CD4-positive, alpha-beta T cell treated with Interleukin-6 at 100 ng/mL for 8 hours (primary cell): ENCODE measurements around the gene FXYD4.
A peak's percentile ranks its signal among the peaks of the same experiment; 100 is the strongest.
"Not testable (repeated sequence)": the region's sequence is repeated elsewhere in the genome, so short reads cannot be mapped to it uniquely, and the experiment has no call there.

Experiments used
- DNase-seq: peaks from one replicate; pipeline ENCODE4 v3.0.0-alpha.2; 2020; ENCODE audit warnings: mixed read lengths, low spot score

FXYD4 gene

DNA sequence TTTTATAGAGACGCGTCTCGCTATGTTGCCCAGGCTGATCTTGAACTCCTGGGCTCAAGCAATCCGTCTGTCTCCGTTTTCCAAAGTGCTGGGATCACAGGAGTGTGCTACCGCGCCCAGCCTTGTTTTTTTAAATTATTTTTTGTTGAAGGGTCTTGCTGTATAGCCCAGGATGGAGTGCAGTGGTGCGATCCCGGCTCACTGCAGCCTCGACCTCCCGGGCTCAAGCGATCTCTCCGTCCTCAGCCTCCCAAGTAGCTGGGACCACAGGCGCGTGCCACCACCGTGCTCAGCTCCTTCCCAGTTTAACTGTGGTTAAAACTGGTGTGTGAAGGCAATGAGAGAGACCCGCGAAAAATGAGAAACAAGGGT, 48.5 kb downstream of the FXYD4 start:
- DNase-seq: no peak

DNA sequence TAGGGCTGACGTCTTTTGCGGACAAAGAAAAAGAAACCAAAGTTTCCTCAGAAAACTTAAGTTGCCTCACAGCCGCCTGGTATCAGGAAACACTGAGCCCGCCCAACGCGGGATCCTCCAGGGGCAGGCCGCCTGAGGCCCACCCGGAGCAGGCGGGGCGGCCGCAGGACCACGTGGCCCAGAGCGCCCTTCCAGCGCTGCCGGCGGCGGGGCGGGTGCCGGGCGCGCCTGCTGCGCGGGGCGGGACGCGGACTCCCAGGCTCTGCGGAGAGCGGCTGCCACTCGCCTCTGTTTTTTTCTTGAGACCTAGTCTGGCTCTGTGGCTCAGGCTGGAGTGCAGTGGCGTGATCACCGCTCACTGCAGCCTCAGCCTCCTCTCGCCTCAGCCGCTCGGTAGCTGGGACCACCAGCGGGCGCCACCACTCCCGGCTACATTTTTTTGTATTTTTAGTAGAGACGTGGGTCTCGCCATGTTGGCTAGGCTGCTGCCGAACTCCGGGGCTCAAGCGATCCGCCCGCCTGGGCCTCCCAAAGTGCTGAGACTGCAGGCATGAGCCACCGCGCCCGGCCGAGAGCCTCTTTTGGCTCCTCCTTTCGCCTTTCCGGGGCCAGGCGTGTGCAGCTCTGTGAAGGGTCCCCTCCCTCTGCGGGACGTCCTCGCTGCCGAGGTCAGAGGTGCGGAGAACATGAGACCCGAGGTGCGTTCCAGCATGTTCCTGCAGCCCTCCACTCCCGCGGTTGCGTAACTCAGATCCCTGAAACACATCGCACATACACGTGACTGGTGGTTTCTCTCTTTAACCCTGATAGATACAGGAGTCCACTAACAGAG, 49.1 kb downstream of the FXYD4 start:
- DNase-seq: peak; percentile 75

DNA sequence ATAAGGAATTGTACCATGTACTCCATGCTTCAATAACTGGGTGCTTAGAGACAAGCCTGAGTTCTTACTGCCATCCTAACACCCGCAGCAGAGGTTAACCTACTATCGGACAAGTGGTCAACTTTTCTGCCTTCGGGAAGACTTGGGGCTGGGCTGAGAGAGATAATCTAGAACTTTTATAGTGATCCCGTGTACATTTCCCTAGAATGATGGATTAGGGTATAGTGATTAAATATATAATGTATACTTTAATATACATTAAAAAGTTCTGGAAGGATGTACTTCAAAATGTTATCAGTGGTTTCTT, 49.7 kb downstream of the FXYD4 start:
- no peak for DNase-seq

DNA sequence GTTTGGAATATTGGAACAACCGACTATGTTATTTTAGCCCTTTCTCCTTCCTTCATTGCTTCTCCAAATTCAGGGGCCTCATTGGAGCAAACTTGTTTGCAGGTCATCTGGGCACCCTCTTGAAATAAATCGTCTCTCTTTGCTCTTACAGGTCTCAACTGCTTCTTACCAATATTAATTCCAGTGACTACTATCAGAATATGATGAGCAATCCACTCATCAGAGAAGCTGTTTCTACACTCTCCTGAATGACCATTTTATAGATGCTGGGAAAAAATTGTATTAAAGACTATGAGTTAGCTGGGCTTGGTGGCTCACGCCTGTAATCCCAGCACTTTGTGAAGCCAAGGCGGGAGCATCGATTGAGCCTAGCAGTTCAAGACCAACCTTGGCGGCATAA, 50.1 kb downstream of the FXYD4 start:
- no peak for DNase-seq

DNA sequence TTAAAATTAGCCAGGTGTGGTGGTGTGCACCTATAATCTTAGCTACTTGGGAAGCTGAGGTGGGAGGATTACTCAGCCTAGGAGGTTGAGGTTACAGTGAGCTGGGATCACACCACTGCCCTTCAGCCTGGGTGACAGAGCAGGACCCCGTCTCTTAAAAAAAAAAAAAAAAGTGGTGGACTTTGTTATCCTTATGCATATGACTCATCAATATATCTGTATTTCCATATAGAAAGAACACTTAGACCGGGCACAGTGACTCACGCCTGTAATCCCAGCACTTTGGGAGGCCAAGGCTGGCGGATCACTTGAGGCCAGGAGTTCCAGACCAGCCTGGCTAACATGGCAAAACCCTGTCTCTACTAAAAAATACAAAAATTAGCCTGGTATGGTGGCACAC, 50.5 kb downstream of the FXYD4 start:
- not testable (repeated sequence) for DNase-seq

DNA sequence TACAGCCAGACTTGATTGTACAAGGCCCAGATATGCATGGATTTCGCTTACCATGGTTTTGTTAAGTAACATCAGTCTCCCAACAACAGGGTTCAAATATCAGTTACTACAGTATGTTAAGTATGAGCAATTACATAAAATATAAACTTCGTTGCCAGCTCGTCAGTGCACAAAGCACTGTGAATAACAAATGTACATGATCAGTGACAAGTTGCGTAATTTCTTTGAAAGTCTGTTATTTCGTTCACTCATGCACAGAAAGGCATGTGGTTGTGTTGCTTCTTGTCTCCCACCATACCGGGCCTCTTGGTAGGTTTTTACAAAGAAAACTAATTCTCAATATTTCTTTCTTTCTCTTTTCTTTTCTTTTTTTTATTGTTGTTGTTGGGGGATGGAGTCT, 53.0 kb downstream of the FXYD4 start:
- DNase-seq: no peak
